C4-2B (cell line): Measurements from ENCODE around the gene QRFP.

Experiments
- ZFX ChIP-seq: fragments of 450-650 bp; IDR thresholded peaks from 2 replicates; pipeline ENCODE4 v1.6.1; 2017
- TF ChIP-seq, protein P1 (sequence below): fragments of 450-650 bp; conservative IDR thresholded peaks from 2 replicates; pipeline ENCODE4 v1.5.1; 2017; ENCODE audit warnings: mild to moderate bottlenecking

DNA sequence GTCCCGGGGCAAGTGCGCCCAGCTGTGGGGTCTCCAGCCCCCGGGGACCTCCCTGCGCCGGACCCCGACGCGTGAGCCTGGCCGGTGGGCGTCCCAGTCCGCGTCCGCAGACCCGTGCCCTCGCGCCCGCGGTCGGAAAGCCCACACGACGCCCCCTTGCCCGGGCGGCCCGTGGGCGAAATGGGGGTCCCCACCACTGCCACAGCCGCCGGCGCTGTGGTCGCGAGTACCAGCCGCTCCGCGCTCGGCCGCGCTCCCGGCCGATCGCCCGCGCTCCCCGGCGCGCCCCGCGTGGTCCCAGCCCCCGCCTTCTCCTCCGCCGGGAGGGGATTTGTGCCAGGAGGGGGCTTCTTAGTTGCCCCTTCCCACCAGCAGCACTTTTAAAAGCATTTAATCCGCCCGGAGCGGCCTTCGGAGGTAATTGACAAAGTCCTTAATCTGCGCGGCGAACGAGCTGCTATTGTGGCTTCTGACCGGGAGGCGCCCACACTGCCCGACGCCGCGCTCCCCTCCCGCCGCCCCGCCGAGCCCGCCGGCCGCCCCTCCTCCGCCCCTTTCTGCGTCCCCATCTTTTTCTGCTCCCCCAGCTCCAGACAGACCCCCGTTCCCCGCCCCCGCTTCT lies 42.9 kb upstream of the QRFP start:
- TF ChIP-seq, protein P1, sequence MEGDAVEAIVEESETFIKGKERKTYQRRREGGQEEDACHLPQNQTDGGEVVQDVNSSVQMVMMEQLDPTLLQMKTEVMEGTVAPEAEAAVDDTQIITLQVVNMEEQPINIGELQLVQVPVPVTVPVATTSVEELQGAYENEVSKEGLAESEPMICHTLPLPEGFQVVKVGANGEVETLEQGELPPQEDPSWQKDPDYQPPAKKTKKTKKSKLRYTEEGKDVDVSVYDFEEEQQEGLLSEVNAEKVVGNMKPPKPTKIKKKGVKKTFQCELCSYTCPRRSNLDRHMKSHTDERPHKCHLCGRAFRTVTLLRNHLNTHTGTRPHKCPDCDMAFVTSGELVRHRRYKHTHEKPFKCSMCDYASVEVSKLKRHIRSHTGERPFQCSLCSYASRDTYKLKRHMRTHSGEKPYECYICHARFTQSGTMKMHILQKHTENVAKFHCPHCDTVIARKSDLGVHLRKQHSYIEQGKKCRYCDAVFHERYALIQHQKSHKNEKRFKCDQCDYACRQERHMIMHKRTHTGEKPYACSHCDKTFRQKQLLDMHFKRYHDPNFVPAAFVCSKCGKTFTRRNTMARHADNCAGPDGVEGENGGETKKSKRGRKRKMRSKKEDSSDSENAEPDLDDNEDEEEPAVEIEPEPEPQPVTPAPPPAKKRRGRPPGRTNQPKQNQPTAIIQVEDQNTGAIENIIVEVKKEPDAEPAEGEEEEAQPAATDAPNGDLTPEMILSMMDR, result no peak; the same call in 1 of the 2 replicates
- TF ChIP-seq ZFX, result no peak
